ENCODE measurements around the gene PTPRC.

DNA sequence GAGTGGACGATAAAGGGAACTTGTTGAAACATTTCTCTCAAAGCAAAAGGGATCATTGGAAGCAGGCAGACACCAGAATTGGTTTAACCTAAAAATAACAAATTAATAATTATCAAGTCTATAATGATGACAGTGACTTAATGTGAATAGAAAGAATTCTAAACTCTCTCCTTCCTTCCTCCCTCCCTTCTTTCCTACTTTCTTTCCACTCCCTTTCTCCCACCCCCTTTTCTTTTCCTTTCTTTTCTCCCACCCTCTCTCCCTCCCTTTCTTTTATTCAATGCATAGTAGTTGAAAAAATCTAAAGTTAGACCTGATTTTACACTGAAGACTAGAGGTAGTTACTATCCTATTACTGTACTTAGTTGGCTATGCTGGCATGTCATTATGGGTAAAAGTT, 55.7 kb downstream of the PTPRC start:
- no peak for TF ChIP-seq EP300 (IDR thresholded peaks at IDR 0.05; ENCODE audit: borderline replicate concordance)
- no peak for TF ChIP-seq EGR1 (IDR thresholded peaks at IDR 0.05)
- no peak for TF ChIP-seq RAD21 (IDR thresholded peaks at IDR 0.05; ENCODE audit: low read depth)
- TF ChIP-seq YY1 (IDR thresholded peaks at IDR 0.05; ENCODE audit: low read depth) = no peak
- TF ChIP-seq, protein P1, sequence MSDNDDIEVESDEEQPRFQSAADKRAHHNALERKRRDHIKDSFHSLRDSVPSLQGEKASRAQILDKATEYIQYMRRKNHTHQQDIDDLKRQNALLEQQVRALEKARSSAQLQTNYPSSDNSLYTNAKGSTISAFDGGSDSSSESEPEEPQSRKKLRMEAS (IDR thresholded peaks at IDR 0.05) = no peak
- TF ChIP-seq, protein P2, sequence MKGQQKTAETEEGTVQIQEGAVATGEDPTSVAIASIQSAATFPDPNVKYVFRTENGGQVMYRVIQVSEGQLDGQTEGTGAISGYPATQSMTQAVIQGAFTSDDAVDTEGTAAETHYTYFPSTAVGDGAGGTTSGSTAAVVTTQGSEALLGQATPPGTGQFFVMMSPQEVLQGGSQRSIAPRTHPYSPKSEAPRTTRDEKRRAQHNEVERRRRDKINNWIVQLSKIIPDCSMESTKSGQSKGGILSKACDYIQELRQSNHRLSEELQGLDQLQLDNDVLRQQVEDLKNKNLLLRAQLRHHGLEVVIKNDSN (IDR thresholded peaks at IDR 0.05) = no peak
- no peak for TF ChIP-seq ZBTB7A (IDR thresholded peaks at IDR 0.05; ENCODE audit: low read depth)

Measured in Ishikawa (cell line).